ENCODE data around the gene DCUN1D2. TPM values are rescaled to one million over a fixed set of nuclear protein-coding genes. Genes with fewer than 3 reads are reported as not detected.

The DCUN1D2 gene
- total RNA-seq, 4 donors from 2014 or later: 8.7 to 51.7 (median 18.3) TPM

GRCh38 chr13:113532156-113532806, 41.8 kb upstream of the DCUN1D2 start:
- 83% methylated on average over 12 of the region's 16 CpGs for WGBS
- H3K27ac ChIP-seq: no peak overlapping the region
- no peak for DNase-seq (ENCODE audit: low spot score in 2 of 2)

GRCh38 chr13:113531041-113531873, 40.7 kb upstream of the DCUN1D2 start:
- no peaks in the 10 kb centered on the region for H3K9me3 ChIP-seq
- H3K4me3 ChIP-seq: no peak overlapping the region
- H3K27me3 ChIP-seq: no peaks in the 10 kb centered on the region
- H3K4me1 ChIP-seq: no peaks in the 10 kb centered on the region
- DNase-seq (ENCODE audit: low spot score in 2 of 2): no peak
- TF ChIP-seq POLR2AphosphoS5 (IDR thresholded peaks at IDR 0.05) (no peak), CTCF (IDR thresholded peaks at IDR 0.05) (no peak), EP300 (IDR thresholded peaks at IDR 0.05) (no peak), POLR2A (IDR thresholded peaks at IDR 0.05) (no peak)
- 94% methylated on average over 31 of the region's 49 CpGs for WGBS
- H3K36me3 ChIP-seq: peaks cover 38% of the 10 kb centered on the region
- no peak overlapping the region for H3K27ac ChIP-seq

More at GRCh38 chr13:113532156-113532806, 41.8 kb upstream of the DCUN1D2 start:
- no peaks in the 10 kb centered on the region for H3K9me3 ChIP-seq
- H3K27me3 ChIP-seq: no peaks in the 10 kb centered on the region
- no peak for TF ChIP-seq EP300 (IDR thresholded peaks at IDR 0.05)
- TF ChIP-seq CTCF (IDR thresholded peaks at IDR 0.05): no peak
- no peak for TF ChIP-seq POLR2A (IDR thresholded peaks at IDR 0.05)
- TF ChIP-seq POLR2AphosphoS5 (IDR thresholded peaks at IDR 0.05): no peak
- H3K4me1 ChIP-seq: no peaks in the 10 kb centered on the region
- no peak overlapping the region for H3K4me3 ChIP-seq
- H3K36me3 ChIP-seq: peaks cover 31% of the 10 kb centered on the region

GRCh38 chr13:113528813-113529180, 38.3 kb upstream of the DCUN1D2 start:
- 96% methylated on average over 10 of the region's 10 CpGs for WGBS
- Histone ChIP-seq H3K4me1 (no peaks in the 10 kb centered on the region), H3K27me3 (no peaks in the 10 kb centered on the region), H3K4me3 (no peak overlapping the region), H3K36me3 (peaks cover 40% of the 10 kb centered on the region), H3K27ac (no peak overlapping the region), H3K9me3 (no peaks in the 10 kb centered on the region)
- no peak for DNase-seq (ENCODE audit: low spot score in 2 of 2)
- no peak for TF ChIP-seq POLR2AphosphoS5 (IDR thresholded peaks at IDR 0.05)
- TF ChIP-seq CTCF (IDR thresholded peaks at IDR 0.05): no peak
- TF ChIP-seq EP300 (IDR thresholded peaks at IDR 0.05): no peak

- Histone ChIP-seq H3K36me3 (peaks cover 40% of the 10 kb centered on the region), H3K27me3 (no peaks in the 10 kb centered on the region), H3K27ac (no peak overlapping the region), H3K4me3 (no peak overlapping the region), H3K9me3 (no peaks in the 10 kb centered on the region), H3K4me1 (no peaks in the 10 kb centered on the region)
- no peak for DNase-seq (ENCODE audit: low spot score in 2 of 2)
- WGBS: 83% methylated on average over 17 of the region's 18 CpGs
- TF ChIP-seq POLR2AphosphoS5 (IDR thresholded peaks at IDR 0.05): no peak
- no peak for TF ChIP-seq POLR2A (IDR thresholded peaks at IDR 0.05)
Observed at GRCh38 chr13:113528101-113528812, 37.7 kb upstream of the DCUN1D2 start.

- 87% methylated on average over 19 of the region's 19 CpGs for WGBS
- no peaks in the 10 kb centered on the region for H3K27me3 ChIP-seq
- H3K36me3 ChIP-seq: peaks cover 47% of the 10 kb centered on the region
- no peak overlapping the region for H3K4me3 ChIP-seq
- no peaks in the 10 kb centered on the region for H3K9me3 ChIP-seq
- no peak overlapping the region for H3K27ac ChIP-seq
- no peaks in the 10 kb centered on the region for H3K4me1 ChIP-seq
- TF ChIP-seq EP300 (IDR thresholded peaks at IDR 0.05) (no peak), CTCF (IDR thresholded peaks at IDR 0.05) (no peak), POLR2A (IDR thresholded peaks at IDR 0.05) (no peak), POLR2AphosphoS5 (IDR thresholded peaks at IDR 0.05) (no peak)
- no peak for DNase-seq (ENCODE audit: low spot score in 2 of 2)
Observed at GRCh38 chr13:113527272-113527958, 36.9 kb upstream of the DCUN1D2 start.
